ENCODE data around the gene USP32. TPM values are rescaled to one million over a fixed set of nuclear protein-coding genes. Genes with fewer than 3 reads are reported as not detected.
"Not testable (repeated sequence)": the region's sequence is repeated elsewhere in the genome, so short reads cannot be mapped to it uniquely, and the experiment has no call there.

Gene USP32
- total RNA-seq, 1 experiment from 2014 or later: 31.4 TPM

DNA sequence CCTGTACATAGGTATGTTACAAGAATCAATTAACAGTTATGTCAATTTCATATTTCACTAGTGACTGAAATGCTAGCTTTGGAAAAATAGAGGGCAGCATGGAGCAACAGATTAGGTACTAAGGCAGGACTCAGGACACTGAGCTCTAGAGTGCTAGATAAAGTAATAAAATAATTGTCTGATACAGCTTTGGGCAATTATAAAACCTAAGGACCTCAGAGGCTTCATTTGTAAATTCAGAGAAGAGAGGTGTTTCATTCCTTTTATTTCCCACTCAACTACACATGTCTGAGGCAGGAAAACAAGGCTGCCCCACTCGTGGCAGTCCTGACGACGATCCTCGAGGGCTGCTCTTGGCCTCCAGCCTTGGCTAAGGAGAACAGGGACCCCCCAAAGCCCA is 160.7 kb downstream of the USP32 start:
- DNase-seq (ENCODE audit: low read depth): peak; percentile 28

DNA sequence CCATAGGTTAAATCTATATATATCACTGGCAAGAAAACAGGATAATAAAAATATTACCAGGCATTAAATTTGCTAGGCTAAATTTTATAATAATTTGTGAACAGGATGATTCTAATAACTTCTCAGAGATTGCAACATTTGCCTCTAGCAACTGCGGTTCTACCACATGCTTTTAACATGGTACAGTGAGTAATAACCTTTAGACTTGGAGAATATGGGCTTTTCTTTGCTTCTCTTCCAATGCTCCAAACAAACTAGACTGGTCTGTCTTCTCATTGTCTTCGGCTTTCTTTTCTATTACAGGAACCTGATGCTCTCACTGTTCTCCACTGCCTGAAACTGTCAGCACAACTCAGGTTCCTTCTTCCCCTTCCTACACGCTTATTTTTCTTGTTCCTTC is 161.6 kb downstream of the USP32 start:
- no peak for DNase-seq (ENCODE audit: low read depth)

DNA sequence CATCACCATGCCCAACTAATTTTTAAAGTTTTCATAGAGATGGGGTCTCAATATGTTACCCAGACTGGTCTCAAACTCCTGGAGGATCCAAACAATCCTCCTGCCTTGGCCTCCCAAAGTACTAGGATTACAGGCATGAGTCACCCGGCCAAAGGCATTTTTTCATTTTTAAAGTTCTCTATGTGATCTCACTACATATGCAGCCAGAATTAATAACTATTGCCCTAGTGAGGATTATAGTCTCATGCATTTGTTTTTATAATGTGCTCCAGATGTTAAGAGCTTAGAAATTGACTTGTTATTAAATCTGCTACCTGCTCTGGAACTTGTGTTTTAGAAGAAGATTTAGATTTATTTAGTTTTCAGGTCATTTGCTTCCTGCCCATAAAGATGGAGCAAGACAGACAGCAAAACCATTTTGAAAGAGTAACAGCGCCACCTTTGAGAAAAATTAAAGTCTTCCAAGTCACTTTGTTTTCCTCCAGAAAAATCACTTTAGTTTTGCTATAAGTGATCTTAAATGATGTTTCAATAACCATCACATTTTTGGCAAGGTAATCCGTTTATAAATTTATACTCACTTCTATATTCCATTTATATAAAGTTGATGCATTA is 162.6 kb downstream of the USP32 start:
- DNase-seq (ENCODE audit: low read depth): peak; percentile 43

DNA sequence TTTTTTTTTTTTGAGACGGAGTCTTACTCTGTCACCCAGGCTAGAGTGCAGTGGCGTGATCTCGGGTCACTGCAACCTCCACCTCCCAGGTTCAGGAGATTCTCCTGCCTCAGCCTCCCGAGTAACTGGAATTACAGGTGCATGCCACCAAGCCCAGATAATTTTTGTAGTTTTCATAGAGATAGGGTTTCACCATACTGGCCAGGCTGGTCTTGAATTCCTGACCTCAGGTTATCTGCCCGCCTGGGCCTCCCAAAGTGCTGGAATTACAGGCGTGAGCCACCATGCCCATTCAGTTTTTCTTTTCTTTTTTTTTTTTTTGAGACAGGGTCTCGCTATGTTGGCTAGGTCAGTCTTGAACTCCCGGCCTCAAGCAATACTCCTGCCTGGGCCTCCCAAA is 164.7 kb downstream of the USP32 start:
- DNase-seq (ENCODE audit: low read depth): not testable (repeated sequence)

DNA sequence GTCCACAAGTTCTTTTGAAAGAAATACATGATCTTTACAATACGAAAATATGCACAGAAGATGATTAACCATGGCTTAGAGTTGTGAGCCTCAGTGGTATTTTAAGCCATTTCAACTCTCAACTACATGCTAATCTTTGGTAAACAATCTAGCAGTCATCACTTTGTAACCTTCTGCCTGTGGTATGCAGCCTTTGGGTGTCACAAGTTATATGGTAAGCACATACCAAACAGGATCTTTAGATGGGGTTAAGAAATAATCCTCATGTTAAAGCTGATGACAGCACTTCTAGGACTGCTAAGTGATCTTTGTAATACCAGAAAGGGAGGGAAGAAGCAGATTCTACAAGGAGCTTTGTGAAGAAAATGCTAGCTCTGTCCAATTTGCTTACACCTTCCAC is 167.9 kb downstream of the USP32 start:
- DNase-seq (ENCODE audit: low read depth): no peak

DNA sequence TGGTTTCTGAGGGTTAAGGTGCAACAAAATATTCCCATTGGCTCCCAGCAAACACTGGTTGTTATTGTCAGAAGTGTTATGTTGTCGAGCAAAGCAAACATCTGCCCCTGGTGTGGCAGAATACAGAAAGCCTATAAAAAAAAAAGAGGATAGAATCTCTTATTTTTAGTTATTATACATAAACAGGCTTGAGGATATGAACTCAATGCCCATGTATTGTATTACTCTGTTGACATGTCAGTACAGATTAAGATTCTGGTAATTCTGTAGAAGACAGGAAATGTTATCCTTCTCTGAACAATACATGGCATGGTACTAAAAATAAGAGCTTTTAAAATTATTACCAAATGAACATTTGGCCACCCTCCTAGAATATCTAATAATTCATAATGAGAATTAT is 168.5 kb downstream of the USP32 start:
- no peak for DNase-seq (ENCODE audit: low read depth)

DNA sequence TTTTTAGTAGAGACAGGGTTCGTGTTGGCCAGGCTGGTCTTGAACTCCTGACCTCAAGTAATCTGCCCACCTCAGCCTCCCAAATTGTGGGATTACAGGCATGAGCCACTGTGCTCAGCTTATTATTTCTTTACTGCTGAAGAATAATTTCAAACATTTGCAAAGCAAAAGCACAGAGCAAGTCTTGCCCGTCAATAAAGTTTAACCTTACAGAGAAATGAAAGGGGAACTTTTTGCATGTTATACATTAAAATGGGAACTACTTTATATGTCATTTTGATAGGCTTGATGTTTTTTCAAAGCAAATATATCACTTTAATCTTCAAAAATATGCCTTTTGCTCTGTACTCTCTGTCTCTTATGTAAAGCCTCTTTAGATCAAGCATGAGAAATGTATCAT is 173.2 kb downstream of the USP32 start:
- not testable (repeated sequence) for DNase-seq (ENCODE audit: low read depth)

DNA sequence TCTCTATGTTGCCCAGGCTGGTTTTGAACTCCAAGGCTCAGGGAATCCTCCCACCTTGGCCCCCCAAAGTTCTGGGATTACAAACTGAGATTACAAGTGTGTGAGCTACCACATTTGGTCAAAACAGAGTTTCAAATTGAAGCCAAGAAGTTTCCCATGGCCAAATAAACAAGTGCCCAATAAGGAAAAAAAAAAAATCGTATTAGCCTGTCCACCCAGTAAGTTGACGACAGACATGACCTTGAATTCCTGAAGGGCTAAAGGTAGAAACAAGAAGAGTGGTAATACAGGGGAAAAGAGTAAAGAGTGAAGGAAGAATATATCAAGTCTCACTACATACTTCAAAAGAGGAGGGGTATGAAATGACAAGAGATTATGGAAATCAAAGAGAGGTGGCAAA is 176.0 kb downstream of the USP32 start:
- DNase-seq (ENCODE audit: low read depth): not testable (repeated sequence)

DNA sequence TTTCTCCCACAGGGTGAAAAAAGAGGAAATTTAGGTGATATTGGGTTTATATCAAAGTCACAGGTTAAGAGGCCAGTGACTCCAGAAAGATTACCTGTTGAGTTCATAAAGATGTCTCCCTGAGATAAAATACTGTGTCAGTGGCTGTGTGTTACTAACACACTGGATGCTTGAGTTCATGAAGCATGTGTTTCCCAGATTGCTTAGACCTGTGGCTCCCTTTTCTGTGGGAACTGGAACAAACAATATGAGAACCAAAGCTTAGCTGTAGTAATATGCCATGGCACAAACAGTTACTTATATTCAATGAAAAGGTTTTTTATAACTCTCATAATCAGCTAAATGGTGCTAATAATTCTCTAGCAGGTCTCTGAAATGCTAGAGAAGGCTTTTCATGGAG is 180.7 kb downstream of the USP32 start:
- DNase-seq (ENCODE audit: low read depth): not testable (repeated sequence)

DNA sequence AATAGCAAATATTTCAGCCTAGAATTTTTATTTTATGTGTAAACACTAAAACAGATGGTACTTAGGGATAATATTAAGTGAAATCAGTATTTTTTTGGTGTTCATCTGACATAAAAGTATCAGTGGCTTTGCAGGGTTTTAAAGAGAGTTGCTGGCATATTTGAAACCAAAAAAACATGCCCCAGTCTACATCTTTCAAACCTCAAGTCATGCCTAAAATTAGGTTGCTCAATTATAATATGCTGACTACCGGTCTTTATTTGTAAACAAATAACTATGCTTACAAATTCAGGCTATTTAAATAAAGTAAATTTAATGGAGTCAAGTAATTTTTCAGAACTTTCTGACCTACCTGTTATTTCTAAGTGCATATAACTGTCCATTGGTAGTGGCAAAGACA is 183.6 kb downstream of the USP32 start:
- DNase-seq (ENCODE audit: low read depth): not testable (repeated sequence)

DNA sequence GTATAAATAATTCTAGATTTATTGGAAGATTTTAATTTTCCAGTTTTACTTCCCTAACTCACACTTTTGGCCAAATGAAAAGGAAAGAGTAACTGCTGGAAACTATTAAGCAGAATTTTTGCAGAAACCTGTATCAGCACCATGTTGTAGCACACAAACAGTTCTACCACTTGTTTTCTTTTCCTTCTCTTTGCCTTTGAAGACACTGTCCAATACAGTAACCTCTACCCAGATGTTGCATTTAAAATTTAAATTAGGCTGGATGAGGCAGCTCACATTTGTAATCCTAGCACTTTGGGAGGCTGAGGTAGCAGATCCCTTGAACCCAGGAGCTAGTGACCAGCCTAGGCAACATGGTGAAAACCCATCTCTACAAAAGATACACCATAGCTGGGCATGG is 186.2 kb downstream of the USP32 start:
- DNase-seq (ENCODE audit: low read depth): not testable (repeated sequence)

DNA sequence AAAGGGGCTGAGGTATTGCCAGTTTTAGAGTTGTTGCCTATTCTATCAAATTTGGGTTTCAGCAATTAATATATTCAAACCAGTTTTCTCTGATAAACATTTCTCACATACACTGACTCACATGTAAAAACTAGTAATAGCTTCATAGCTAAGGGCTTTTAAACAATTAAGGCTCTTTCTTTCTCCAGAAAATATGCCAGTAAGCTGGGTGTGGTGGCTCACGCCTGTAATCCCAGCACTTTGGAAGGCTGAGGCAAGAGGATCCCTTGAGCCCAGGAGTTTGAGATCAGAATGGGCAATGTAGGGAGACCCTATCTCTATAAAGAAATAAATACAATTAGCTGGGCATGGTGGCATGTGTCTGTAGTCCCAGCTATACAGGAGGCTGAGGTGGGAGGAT is 193.3 kb downstream of the USP32 start:
- DNase-seq (ENCODE audit: low read depth): not testable (repeated sequence)

DNA sequence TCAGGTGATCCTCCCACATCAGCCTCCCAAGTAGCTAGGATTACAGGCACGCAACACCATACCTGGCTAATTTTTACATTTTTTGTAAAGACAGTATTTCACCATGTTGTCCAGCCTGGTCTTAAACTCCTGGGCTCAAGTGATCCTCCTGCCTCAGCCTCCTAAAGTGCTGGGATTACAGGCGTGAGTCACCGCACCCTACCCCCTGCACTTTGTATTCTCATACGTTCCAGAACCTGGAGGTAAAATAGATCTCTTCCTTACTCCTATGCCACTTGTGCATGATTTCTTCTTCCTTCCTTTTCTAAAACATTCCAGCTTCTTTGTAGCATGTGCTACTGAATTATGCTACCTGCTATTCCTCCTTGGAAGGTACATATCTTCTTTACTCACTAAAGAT is 197.8 kb downstream of the USP32 start:
- not testable (repeated sequence) for DNase-seq (ENCODE audit: low read depth)

DNA sequence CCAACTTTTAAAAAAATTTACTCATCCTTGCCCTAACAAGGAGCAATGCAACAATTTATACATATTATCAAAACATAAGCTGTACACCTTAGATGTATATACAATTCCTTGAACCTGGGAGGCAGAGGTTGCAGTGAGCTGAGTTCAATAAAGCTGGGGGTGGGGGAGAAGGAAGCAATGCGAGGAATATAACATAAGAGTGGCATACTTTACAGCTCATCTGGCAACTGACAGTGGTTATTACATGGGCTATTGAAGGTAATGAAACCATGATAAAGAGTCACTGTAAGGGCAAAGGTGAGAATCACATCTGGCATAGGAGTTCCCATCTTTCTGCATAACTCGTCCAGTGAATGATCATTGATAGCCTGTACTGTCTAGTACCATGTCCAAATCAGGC is 198.5 kb downstream of the USP32 start:
- DNase-seq (ENCODE audit: low read depth): no peak

DNA sequence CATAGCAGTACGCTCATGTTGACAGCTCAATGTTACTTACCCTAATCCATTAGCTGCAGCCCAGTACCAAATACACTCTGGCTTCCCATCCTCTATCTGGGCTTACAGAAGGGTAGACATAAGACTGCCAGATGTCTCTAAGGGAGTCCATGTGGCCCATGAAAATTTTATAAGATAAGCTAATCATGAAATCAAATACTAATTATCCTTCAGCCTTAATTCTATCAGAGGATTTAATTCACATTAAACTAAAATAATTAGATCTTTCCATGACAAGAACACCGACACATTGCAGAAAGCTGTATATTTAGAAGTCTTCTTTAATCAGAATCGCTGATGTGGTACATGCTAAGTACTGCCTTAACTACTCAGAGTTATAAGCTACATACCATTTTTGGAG is 198.9 kb downstream of the USP32 start:
- DNase-seq (ENCODE audit: low read depth): not testable (repeated sequence)

DNA sequence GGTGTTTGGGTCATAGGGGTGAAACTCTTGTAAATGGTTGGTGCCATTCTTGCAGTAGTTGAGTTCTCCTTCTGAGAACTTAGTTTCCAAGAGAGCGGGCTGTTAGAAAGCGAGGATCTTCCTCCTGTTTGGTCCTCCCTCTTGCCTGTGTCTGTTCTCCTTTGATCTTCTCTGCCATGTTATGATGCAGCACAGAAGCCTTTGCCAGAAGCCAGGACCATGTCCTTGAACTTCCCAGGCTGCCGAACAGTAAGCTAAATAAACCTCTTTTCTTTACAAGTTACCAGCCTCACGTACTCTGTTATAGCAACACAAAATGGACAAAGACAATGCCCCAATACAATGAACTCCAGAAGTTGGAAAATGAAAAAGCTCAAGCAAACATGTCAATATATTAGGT is 201.9 kb downstream of the USP32 start:
- not testable (repeated sequence) for DNase-seq (ENCODE audit: low read depth)

DNA sequence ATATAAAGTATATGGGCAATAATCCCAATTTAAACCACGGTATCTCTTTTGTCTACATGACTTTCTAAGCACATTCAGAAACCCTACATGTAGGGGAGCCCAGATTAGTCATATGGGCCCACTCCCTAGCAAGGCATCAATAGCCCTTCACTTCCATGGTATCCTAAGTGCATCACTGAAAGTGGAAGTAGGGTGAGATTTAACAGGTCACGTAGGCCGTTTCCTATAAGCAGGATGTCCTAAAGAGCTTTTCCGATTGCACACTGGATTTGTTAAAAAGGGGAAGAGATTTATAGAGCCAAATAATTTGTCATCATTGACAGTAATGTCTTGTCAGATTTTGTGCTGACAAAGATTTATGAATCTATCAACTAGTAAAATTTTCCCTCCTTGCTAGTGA is 203.2 kb downstream of the USP32 start:
- no peak for DNase-seq (ENCODE audit: low read depth)

DNA sequence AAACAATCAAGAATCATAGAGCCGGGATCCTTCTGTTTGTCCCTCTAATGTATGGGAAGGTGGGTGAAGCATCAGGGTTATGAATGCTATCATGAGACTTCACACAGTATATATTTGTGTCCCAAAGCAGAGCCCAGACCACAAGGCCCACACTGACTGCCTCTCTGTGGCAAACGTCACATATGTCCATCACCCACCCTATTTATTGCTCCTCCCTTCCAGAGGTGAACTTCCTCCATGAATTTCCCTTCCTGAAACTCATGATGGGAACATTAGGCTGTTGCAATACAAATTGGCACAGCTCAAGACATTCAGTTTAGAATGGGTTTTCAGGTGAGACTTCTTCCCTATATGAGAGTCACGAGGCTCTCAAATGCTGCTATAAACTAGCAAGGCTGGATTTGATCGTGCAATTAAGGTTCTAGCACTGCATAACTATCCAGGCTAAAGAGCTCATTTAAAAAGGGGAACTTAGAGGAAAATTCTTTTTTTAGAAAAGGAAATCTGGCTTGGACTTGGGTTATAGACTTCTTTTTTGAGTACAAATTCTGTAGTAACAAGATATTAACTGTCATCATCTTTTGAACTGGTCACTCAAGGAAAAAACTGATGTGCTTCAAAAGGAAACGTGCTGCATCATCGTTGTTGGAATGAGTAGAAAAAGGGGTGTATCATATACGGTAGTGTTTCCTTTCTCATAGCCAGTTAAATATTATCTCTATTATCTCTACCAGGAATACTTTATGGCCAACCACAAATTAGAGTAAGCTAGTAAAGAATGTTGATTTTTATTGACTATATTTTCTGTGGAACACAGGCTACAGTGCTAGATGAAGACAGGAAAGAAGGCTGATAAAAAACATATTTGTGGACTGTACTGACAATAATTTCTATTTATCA is 204.8 kb downstream of the USP32 start:
- DNase-seq (ENCODE audit: low read depth): peak; percentile 70

DNA sequence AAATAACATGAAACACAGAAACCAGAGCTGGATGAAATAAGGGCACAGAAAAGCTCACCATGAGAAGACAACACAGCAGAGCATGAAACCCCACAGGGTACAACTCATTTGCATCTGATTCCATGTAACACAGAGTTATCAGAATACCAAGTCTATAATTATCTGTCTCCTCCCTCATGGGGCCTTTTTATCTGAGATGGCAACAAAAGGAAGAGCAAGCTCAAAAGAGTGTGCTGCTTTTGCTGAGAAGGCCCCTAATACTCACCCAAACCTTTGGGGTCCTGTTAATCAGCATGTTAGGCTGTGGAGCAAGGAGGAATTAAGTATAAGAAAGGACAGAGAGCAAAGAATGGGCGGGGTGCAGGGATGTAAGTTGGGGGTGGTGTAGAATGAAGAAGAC is 205.6 kb downstream of the USP32 start:
- not testable (repeated sequence) for DNase-seq (ENCODE audit: low read depth)

DNA sequence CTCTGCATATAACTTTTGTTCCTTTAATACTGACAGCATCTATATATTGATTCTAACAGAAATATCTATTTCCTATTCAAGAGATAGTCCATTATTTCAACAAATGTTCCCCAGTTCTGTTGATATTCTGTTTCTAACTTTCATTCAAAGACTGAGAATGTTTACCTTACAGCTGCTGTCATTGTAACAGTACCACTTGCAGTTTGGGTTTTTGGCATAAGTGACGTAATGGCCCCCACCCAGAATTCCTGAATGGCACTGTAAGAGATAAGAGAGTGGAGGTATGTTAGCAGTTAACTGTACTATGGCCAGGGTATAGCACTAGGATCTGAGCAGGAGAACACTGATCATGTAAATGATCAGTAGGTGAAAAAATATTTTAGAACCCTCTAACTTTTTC is 211.6 kb downstream of the USP32 start:
- DNase-seq (ENCODE audit: low read depth): not testable (repeated sequence)

DNA sequence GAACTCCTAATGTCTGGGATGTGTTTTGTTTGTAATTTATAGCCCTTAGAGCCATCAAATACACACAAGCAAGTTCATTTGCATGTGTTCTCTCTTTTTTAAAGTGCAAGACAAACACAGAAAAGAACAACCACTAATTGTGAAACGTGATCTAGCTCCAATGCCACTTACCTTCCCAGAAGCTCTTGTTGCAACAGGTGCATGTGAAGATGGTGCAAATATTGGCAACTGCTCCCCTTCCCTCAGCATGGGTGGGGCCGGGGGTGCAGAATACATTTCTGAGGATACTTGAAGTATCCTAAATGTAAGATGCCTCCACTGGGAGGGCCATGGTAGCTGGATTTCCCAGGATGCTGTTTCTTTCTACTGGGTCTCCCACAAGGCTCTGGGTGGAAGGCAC is 213.8 kb downstream of the USP32 start:
- DNase-seq (ENCODE audit: low read depth): not testable (repeated sequence)

DNA sequence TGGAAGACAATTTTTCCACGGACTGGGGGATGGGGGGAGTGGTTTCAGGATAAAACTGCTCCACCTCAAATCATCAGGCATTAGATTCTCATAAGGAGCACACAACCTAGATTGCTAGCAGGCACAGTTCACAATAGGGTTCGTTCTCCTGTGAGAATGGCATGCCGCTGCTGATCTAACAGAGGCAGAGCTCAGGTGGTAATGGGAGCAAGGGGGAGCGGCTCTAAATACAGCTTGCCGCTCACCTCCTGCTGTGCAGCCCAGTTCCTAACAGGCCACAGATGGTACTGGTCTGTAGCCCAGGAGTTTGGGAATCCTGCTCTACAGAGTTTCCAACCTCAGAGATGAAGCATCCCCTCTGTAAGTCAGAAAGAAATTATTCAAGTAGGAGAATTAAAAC is 215.2 kb downstream of the USP32 start:
- DNase-seq (ENCODE audit: low read depth): not testable (repeated sequence)

DNA sequence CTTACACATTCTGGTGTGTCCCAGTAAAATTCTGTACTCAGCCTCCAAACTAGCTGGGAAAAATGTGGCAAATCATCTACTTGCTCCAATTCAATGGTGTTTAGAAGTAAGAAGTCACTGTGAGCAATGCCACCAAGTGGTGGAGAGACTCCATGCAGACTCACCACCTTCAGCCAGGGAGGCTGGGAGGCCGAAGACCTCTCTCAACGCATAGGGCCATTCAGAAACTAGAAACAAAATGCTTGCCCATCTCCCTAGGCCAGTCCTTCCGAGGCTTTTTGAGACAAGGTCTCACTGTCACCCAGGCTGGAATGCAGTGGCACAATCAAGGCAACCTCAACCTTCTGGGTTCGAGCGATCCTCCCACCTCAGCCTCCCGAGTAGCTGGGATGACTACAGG is 217.2 kb downstream of the USP32 start:
- peak; percentile 22 for DNase-seq (ENCODE audit: low read depth)

All from M059J (cell line).